Thyroid gland (tissue), 4 donors: Measurements from ENCODE around the gene AURKB.

Experiments
- CTCF ChIP-seq, 6 experiments: fragments of 200-600 bp in 3 of 6; fragments of 450-650 bp in 3 of 6; sonication (generic) in 3 of 6; IDR thresholded peaks; one replicate each; pipeline ENCODE4 v1.5.1; 2016 to 2019; ENCODE audit warnings: antibody characterized with exemption in 6 of 6, mild to moderate bottlenecking in 2 of 6, inconsistent platforms in 1 of 6, moderate library complexity in 1 of 6
- POLR2A ChIP-seq, 2 donors: fragments of 450-650 bp; IDR thresholded peaks; one replicate each; pipeline ENCODE4 v1.6.1; 2017; ENCODE audit warnings: antibody characterized with exemption in 2 of 2, mild to moderate bottlenecking in 2 of 2, moderate library complexity in 1 of 2

- TF ChIP-seq CTCF (IDR thresholded peaks at IDR 0.05) = no peak
- no peak for TF ChIP-seq POLR2A (IDR thresholded peaks at IDR 0.05)
These were observed 36.5 kb downstream of the AURKB start for GRCh38 chr17:8173871-8174322.
